ENCODE data around the gene ZFP91.

DNA sequence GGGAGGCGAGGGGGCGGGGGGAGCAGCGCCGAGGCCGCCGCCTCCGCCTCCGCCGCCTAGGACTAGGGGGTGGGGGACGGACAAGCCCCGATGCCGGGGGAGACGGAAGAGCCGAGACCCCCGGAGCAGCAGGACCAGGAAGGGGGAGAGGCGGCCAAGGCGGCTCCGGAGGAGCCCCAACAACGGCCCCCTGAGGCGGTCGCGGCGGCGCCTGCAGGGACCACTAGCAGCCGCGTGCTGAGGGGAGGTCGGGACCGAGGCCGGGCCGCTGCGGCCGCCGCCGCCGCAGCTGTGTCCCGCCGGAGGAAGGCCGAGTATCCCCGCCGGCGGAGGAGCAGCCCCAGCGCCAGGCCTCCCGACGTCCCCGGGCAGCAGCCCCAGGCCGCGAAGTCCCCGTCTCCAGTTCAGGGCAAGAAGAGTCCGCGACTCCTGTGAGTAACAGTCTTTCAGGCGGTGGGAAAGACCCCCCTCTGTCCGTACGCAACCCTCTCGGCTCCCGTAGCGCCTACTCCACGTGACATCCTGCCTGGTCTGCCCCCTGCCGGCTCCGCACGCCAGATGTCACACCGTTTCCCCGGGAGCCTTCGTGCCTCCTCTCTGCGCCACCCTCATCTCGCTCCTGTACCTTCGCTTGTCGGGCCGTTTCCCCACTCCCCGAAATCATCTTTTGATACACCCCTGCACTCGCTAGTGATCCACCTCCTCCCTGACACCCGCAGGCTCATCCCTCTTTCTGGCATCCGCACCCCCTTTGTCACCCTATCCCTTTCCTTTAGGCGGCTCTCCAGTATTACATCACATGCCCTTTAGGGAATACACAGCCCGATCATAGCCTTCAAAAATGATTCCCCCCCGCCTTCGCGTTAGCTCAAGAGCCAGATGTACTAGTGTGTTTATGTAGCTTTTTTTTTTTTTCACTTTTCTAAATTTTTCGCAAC, 598 bp downstream of the ZFP91 start:
- TF ChIP-seq, protein P1, sequence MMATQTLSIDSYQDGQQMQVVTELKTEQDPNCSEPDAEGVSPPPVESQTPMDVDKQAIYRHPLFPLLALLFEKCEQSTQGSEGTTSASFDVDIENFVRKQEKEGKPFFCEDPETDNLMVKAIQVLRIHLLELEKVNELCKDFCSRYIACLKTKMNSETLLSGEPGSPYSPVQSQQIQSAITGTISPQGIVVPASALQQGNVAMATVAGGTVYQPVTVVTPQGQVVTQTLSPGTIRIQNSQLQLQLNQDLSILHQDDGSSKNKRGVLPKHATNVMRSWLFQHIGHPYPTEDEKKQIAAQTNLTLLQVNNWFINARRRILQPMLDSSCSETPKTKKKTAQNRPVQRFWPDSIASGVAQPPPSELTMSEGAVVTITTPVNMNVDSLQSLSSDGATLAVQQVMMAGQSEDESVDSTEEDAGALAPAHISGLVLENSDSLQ (IDR thresholded peaks at IDR 0.05), result no peak
- TF ChIP-seq SUZ12 (IDR thresholded peaks at IDR 0.05), result no peak
- no peak for TF ChIP-seq NFRKB (IDR thresholded peaks at IDR 0.05)
